ENCODE results near the gene DPY19L3. TPM values are rescaled to one million over a fixed set of nuclear protein-coding genes. Genes with fewer than 3 reads are reported as not detected.

Gene DPY19L3
- total and polyA plus RNA-seq, 2 of the 4 experiments (the other 2 are of a cell fraction): 29.6 to 36.5 TPM

DNA sequence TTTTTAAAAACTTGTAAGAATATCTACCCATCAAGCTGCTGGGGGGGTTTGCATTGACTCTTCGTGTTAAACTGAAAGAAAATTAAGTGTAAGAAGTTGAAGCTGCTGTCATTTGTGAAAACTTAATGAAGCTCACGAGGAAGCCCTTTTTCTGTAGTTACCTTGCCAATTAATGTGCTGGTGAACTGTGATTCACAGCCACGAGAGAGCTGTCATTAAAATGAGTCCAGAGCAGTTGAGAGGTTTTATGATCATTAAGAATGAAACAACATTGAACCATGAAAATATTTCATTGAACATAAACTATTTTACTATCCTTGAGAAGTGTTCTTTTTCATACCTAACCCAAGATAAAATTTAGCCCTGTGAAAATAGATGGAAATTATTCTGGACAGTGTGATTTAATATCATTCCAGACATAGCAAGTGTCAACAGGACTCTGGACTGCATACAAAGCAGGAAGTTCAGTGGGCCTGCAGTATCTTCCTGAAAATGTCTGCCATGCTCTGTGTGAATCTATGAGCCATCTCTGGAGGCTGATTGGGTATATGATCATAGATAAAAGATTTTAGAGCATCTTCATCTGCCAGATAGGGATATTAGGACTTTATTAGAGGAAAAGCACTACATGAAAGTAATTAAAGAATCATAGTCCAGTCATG lies 53.8 kb downstream of the DPY19L3 start:
- peaks cover 27% of the 10 kb centered on the region for H3K36me3 ChIP-seq (ENCODE audit: control insufficient read depth, insufficient read depth, low read length)
- no peak overlapping the region for H4K5ac ChIP-seq (ENCODE audit: low read depth, low read length)
- no peak overlapping the region for H3K9ac ChIP-seq (ENCODE audit: low read depth, low read length)
- H2BK15ac ChIP-seq (ENCODE audit: low read depth, low read length): no peak overlapping the region
- dilution Hi-C loops (cut with HindIII; ENCODE audit: low sequenced_read_pairs, unreplicated experiment): no loop called here
- H3K27ac ChIP-seq (ENCODE audit: insufficient read depth, low read length): no peak overlapping the region
- DNase-seq: no peak
- BruUV-seq (replicated peaks): no TSS peak
- no peak overlapping the region for H3K4me2 ChIP-seq (ENCODE audit: low read depth, low read length)
- H3K56ac ChIP-seq (ENCODE audit: extremely low read depth, insufficient read depth, low read length): no peak overlapping the region
- in situ Hi-C loops (cut with MboI; ENCODE audit: low sequenced_read_pairs): no loop called here
- no peaks in the 10 kb centered on the region for H3K27me3 ChIP-seq (ENCODE audit: control insufficient read depth, insufficient read depth, low read length)
- TF ChIP-seq, protein P1, sequence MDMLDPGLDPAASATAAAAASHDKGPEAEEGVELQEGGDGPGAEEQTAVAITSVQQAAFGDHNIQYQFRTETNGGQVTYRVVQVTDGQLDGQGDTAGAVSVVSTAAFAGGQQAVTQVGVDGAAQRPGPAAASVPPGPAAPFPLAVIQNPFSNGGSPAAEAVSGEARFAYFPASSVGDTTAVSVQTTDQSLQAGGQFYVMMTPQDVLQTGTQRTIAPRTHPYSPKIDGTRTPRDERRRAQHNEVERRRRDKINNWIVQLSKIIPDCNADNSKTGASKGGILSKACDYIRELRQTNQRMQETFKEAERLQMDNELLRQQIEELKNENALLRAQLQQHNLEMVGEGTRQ (IDR thresholded peaks at IDR 0.05; ENCODE audit: low read depth, low read length): no peak
- TF ChIP-seq NFE2L2 (IDR thresholded peaks at IDR 0.05; ENCODE audit: low read depth, low read length): no peak
- TF ChIP-seq POLR2A (IDR thresholded peaks at IDR 0.05; ENCODE audit: low read depth, low read length): no peak
- TF ChIP-seq CEBPB (IDR thresholded peaks at IDR 0.05; ENCODE audit: low read depth, low read length): no peak
- TF ChIP-seq MXI1 (IDR thresholded peaks at IDR 0.05; ENCODE audit: borderline replicate concordance, low read depth, low read length): no peak
- no peak for TF ChIP-seq MAZ (IDR thresholded peaks at IDR 0.05; ENCODE audit: borderline replicate concordance, low read depth, low read length)
- no peak for TF ChIP-seq RCOR1 (IDR thresholded peaks at IDR 0.05; ENCODE audit: insufficient replicate concordance, low read length)
- TF ChIP-seq BHLHE40 (IDR thresholded peaks at IDR 0.05; ENCODE audit: low read depth, low read length): no peak
- no peaks in the 10 kb centered on the region for H3K4me1 ChIP-seq (ENCODE audit: control insufficient read depth, insufficient read depth, low read length)
- H3K14ac ChIP-seq (replicated peaks; ENCODE audit: low read depth, low read length): no peak overlapping the region
- H4K8ac ChIP-seq (ENCODE audit: low read depth in 2 of 2, low read length in 2 of 2): no peak overlapping the region
- H3K18ac ChIP-seq (ENCODE audit: low read depth, low read length): no peak overlapping the region
- no peak overlapping the region for H3K23ac ChIP-seq (ENCODE audit: low read depth, low read length)
- WGBS, 2 experiments (ENCODE audit: extremely low coverage in 2 of 2, insufficient read length in 1 of 2): no CpG with 5 or more reads among the region's 3 CpGs
- no peak overlapping the region for H2AK9ac ChIP-seq (replicated peaks; ENCODE audit: low read depth, low read length, poor library complexity)
- no peak overlapping the region for H3K4ac ChIP-seq (ENCODE audit: low read depth, low read length)
- no peak overlapping the region for H4K91ac ChIP-seq (ENCODE audit: insufficient read depth, low read depth, low read length)
- no peak overlapping the region for H2AK5ac ChIP-seq (ENCODE audit: low read depth, low read length)
- no peak overlapping the region for H2AFZ ChIP-seq (replicated peaks; ENCODE audit: low read length, poor library complexity)
- ATAC-seq (ENCODE audit: low read depth): no peak
- H3K9me3 ChIP-seq (ENCODE audit: control insufficient read depth, insufficient read depth, low read length): no peaks in the 10 kb centered on the region
- H2BK5ac ChIP-seq (ENCODE audit: low read depth, low read length, poor library complexity, severe bottlenecking): no peak overlapping the region
- intact Hi-C loops (cut with micrococcal nuclease): loop anchor here (10.0 kb wide), 2 partner anchors 115 to 125 kb away; partner anchors contain the start of genes PDCD5 and ZNF507
- POLR2A ChIA-PET (ENCODE audit: unreplicated experiment): no interaction called here
- no peak overlapping the region for H3K4me3 ChIP-seq (ENCODE audit: insufficient read depth, low read depth, low read length)
- H2BK20ac ChIP-seq (ENCODE audit: low read depth, low read length): no peak overlapping the region
- CTCF ChIA-PET: no interaction called here
- no peak overlapping the region for H2BK120ac ChIP-seq (ENCODE audit: low read depth, low read length)
- no peaks in the 10 kb centered on the region for H3K79me1 ChIP-seq (ENCODE audit: low read depth in 1 of 2, low read length in 2 of 2)
- no peaks in the 10 kb centered on the region for H4K20me1 ChIP-seq (ENCODE audit: insufficient read depth, low read length)
- H3K9me1 ChIP-seq (ENCODE audit: insufficient read depth, low read length): no peaks in the 10 kb centered on the region

Data from IMR-90 (cell line).